Caco-2 (cell line): ENCODE data around the gene WWOX. TPM values are rescaled to one million over a fixed set of nuclear protein-coding genes. Genes with fewer than 3 reads are reported as not detected.

Source experiments
- Bru-seq: library from RNA; stranded (reverse); fragments of 400-500 nt; gene quantifications from one replicate; lab custom pipeline; 2021; lab: Mats Ljungman, UMichigan
- BruChase-seq, 2 experiments: library from RNA; stranded (reverse); fragments of 400-500 nt; gene quantifications; one replicate each; lab custom pipeline; 2021; lab: Mats Ljungman, UMichigan
- BruUV-seq: library from RNA; stranded (reverse); fragments of 400-500 nt; replicated peaks from 2 replicates; lab custom pipeline; 2021; lab: Mats Ljungman, UMichigan
- CTCF ChIA-PET: fragments of 300-600 bp; sonication (Branson Sonifier 250); formaldehyde crosslinking; loops from one replicate; lab custom pipeline; 2022; ENCODE audit warnings: antibody characterized with exemption; lab: Charles Lee
- POLR2A ChIA-PET: fragments of 300-600 bp; sonication (Branson Sonifier 250); formaldehyde crosslinking; loops from one replicate; lab custom pipeline; 2022; ENCODE audit warnings: antibody characterized with exemption; lab: Charles Lee
- DNase-seq, 2 experiments: peaks; one replicate each; pipeline versions ENCODE4 v3.0.0 to v3.0.0-alpha.2; 2020 to 2022
- H3K27me3 ChIP-seq: replicated peaks from 2 replicates; pipeline ENCODE4 v1.6.0; 2011; ENCODE audit warnings: low read length; ENCODE audit not compliant: control insufficient read depth, insufficient read depth
- H3K36me3 ChIP-seq: 2 replicates; pipeline ENCODE4 v1.5.1; 2011; ENCODE audit warnings: low read length; ENCODE audit not compliant: control insufficient read depth, insufficient read depth
- H3K4me1 ChIP-seq: fragments of 250-450 bp; sonication (Bioruptor Pico); 2 replicates; pipeline ENCODE4 v1.5.1; 2020; ENCODE audit warnings: mild to moderate bottlenecking
- H3K4me3 ChIP-seq: 2 replicates; pipeline ENCODE4 v1.5.1; 2011; ENCODE audit warnings: low read depth, mild to moderate bottlenecking, control low read depth, low read length
- H3K9me3 ChIP-seq: fragments of 250-450 bp; sonication (Bioruptor Pico); 2 replicates; pipeline ENCODE4 v1.5.1; 2020; ENCODE audit warnings: mild to moderate bottlenecking, moderate library complexity
- H3K27ac Mint-ChIP-seq: one replicate; pipeline ENCODE4 v1.8.0; 2022; ENCODE audit warnings: mixed read lengths; ENCODE audit not compliant: unreplicated experiment
- H3K27me3 Mint-ChIP-seq: one replicate; pipeline ENCODE4 v1.8.0; 2022; ENCODE audit warnings: mixed read lengths; ENCODE audit not compliant: insufficient read depth, unreplicated experiment
- H3K36me3 Mint-ChIP-seq: one replicate; pipeline ENCODE4 v1.8.0; 2022; ENCODE audit warnings: mild to moderate bottlenecking, mixed read lengths; ENCODE audit not compliant: insufficient read depth, unreplicated experiment
- H3K4me1 Mint-ChIP-seq: one replicate; pipeline ENCODE4 v1.8.0; 2022; ENCODE audit warnings: low read depth, mixed read lengths; ENCODE audit not compliant: unreplicated experiment
- H3K4me3 Mint-ChIP-seq: one replicate; pipeline ENCODE4 v1.8.0; 2022; ENCODE audit warnings: mild to moderate bottlenecking, moderate library complexity, mixed read lengths; ENCODE audit not compliant: unreplicated experiment
- H3K9me3 Mint-ChIP-seq: one replicate; pipeline ENCODE4 v1.8.0; 2022; ENCODE audit warnings: mixed read lengths; ENCODE audit not compliant: unreplicated experiment
- CTCF ChIP-seq, 2 experiments: fragments of 200-600 bp in 1 of 2; IDR thresholded peaks; 1 replicate in 1 of 2; 2 replicates in 1 of 2; pipeline versions ENCODE4 v1.5.1 to v1.8.0; 2011 to 2022; ENCODE audit warnings: antibody characterized with exemption in 1 of 2, control low read depth in 1 of 2, inconsistent platforms in 1 of 2, low read depth in 1 of 2, low read length in 1 of 2, mild to moderate bottlenecking in 1 of 2, moderate library complexity in 1 of 2; ENCODE audit not compliant: insufficient read depth in 1 of 2, severe bottlenecking in 1 of 2, unreplicated experiment in 1 of 2
- intact Hi-C: fragments of 100-400 bp; cut with micrococcal nuclease; formaldehyde crosslinking; loops from one replicate; pipeline ENCODE4 v1.10.0; 2022; ENCODE audit not compliant: unreplicated experiment
- long read RNA-seq: library from polyadenylated mRNA; stranded (forward); transcript quantifications from one replicate; pipeline ENCODE4 v2.0.0, GENCODE V29; 2022
- total RNA-seq: library from RNA; stranded (reverse); gene quantifications from 2 replicates; pipeline ENCODE4 v1.2.3, GENCODE V29; 2022

The WWOX gene
- total RNA-seq = 45.0 and 47.8 TPM in 2 replicates
- Bru-seq, nascent RNA = percentile 76 among the genes with signal in this experiment
- percentile 89 among the genes with signal in this experiment for BruChase-seq, experiment 1, labeled RNA remaining after a 2-hour chase
- BruChase-seq, experiment 2, labeled RNA remaining after a 6-hour chase = percentile 89 among the genes with signal in this experiment
- long read RNA-seq, transcript WWOX-216 (1 exons, 525 nt) = major isoform, 6 of 20 reads
- long read RNA-seq, partial matches to known transcripts = 1 of 20 reads
- long read RNA-seq, other reads (novel, unspliced or antisense) = 11 of 20 reads

DNA sequence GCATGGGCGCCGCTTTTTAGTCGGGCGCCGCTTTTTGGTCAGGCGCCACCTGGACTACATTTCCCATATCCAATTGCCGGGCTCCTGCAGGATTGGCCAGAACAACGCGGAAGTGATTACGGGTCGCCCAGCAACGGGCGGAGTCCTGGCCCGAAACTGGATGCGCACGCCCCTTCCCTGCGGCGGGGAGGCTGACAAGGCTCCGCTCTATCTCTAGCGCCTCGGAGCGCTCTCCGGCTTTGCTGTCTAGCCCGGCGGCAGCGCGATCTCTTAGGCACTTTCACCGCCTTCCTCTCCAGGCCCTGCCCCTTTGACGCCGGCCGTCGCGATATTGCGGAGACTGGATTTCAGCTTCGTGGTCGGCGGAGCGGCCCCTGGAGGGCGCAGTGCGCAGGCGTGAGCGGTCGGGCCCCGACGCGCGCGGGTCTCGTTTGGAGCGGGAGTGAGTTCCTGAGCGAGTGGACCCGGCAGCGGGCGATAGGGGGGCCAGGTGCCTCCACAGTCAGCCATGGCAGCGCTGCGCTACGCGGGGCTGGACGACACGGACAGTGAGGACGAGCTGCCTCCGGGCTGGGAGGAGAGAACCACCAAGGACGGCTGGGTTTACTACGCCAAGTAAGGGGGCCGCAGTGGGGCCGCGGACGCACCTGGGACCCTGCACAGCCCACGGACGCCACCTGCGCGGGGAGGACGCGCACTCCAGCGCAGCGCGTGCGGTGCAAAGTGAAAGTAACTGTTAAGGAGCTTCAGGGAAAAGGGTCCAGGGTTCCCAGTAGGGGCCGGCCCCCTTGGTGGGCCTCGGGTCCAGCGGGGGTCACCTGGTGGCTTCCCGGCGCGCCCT is at the start of gene WWOX:
TSS of gene WWOX (plus strand) at position 384 of the 841 bp plus-strand sequence.
- intact Hi-C loops = loop anchor here (1.0 to 2.0 kb wide), 3 partner anchors 39 to 377 kb away; partner anchors contain the start of gene NUDT7
- Histone ChIP-seq H3K4me3 (peak within 1 kb of the TSS; percentile 97), H3K9me3 (peaks cover 3% of the 10 kb centered on the region), H3K36me3 (no peaks in the 10 kb centered on the region; the same call in 1 of the 2 replicates), H3K27me3 (no peaks in the 10 kb centered on the region), H3K4me1 (no peaks in the 10 kb centered on the region)
- peak in 1 of 2 experiments; percentile 97 for TF ChIP-seq CTCF (IDR thresholded peaks at IDR 0.05; ENCODE audit: insufficient read depth in 1 of 2, low read depth in 1 of 2, low read length in 1 of 2, severe bottlenecking in 1 of 2, unreplicated experiment in 1 of 2)
- H3K27me3 Mint-ChIP-seq = peaks cover 2% of the 10 kb centered on the region
- peaks cover 21% of the 10 kb centered on the region for H3K36me3 Mint-ChIP-seq
- H3K4me1 Mint-ChIP-seq = peaks cover 14% of the 10 kb centered on the region
- ChIA-PET POLR2A (interaction anchor here (0.6 to 1.1 kb wide), 3 partner anchors 49 to 138 kb away, joined by 3 read pairs; no protein-coding TSS in a partner anchor), CTCF (interaction anchor here (0.8 to 1.9 kb wide), 6 partner anchors 12 to 909 kb away, joined by 3 to 6 read pairs (median 4); no protein-coding TSS in a partner anchor)
- no TSS peak for BruUV-seq
- peak within 1 kb of the TSS; percentile 90 for H3K4me3 Mint-ChIP-seq
- H3K9me3 Mint-ChIP-seq = peaks cover 14% of the 10 kb centered on the region
- peak; percentile 98 for DNase-seq
- H3K27ac Mint-ChIP-seq = peak within 1 kb of the TSS; percentile 91

DNA sequence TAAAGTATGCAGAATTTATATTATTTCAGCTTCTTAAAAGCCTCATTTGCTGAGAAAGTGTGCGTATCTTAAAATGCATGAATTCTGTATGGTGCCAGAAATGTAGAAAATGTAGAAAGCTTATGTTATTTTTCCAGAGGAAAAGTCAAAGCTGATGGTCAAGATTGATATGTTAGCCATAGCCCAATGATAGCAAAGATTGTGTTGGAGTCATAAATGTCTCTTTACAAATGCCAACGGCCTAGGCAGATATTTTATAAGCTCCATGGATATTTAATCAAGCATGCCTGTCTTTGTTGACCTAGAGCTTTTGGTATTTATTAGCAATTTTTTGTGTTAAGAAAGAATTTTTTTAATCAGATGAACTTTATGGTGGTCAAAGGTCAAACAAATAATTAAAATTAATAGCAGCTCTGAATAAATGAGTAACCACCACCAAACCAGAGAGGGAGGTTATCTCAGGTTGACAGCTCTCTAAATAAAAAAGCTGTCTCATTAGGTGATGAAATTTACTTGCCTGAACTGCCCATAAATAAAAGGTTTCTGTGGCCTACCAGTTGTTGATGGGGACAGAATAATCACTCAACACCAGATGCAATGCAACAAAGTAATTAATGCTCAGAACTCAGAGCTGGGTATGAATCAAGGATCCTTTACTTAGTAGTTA is 48.6 kb upstream of the WWOX start:
- peak in 1 of 2 experiments; percentile 27 for DNase-seq
- Mint-ChIP-seq H3K27me3 (no peaks in the 10 kb centered on the region), H3K9me3 (no peaks in the 10 kb centered on the region), H3K27ac (peak overlapping the region; percentile 46), H3K36me3 (no peaks in the 10 kb centered on the region), H3K4me3 (no peak overlapping the region), H3K4me1 (peaks cover 8% of the 10 kb centered on the region)
- H3K4me1 ChIP-seq = peaks cover 13% of the 10 kb centered on the region
- H3K4me3 ChIP-seq = no peak overlapping the region
- H3K9me3 ChIP-seq = no peaks in the 10 kb centered on the region; the same call in none of the 2 replicates
- CTCF ChIA-PET = interaction anchor here (0.7 to 1.8 kb wide), 4 partner anchors 9 to 435 kb away, joined by 3 to 7 read pairs (median 4); partner anchors contain the start of gene WWOX
- intact Hi-C loops = no loop called here
- BruUV-seq = no TSS peak
- H3K27me3 ChIP-seq = no peaks in the 10 kb centered on the region
- POLR2A ChIA-PET = interaction anchor here (1.0 kb wide), 1 partner anchor 49 kb away, joined by 3 read pairs; the partner anchor contains the start of gene WWOX
- TF ChIP-seq CTCF (IDR thresholded peaks at IDR 0.05; ENCODE audit: insufficient read depth in 1 of 2, low read depth in 1 of 2, low read length in 1 of 2, severe bottlenecking in 1 of 2, unreplicated experiment in 1 of 2) = no peak
- H3K36me3 ChIP-seq = no peaks in the 10 kb centered on the region
